ENCODE data around the gene ADAMTSL3.

DNA sequence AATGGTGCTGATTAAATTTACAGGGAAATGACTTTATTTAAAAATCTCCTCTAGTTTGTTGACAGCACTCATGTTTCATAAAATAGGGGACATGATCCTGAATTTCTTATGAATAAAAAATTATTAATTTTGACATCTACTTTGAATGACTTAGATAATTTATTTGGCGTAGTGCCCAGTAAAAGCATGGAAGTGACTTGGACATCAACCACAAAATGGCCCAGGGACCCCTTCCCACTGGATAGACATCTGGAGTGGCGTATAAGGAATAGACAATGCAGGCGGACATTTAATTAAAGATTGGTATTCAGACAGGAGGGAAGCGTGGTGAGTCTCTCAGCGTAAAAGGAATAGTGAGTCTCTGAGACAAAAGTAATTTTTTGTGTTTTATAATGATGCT is 79.8 kb downstream of the ADAMTSL3 start:
- no peak for TF ChIP-seq EZH2phosphoT487 (IDR thresholded peaks at IDR 0.05; ENCODE audit: borderline replicate concordance)
- TF ChIP-seq, protein P1, sequence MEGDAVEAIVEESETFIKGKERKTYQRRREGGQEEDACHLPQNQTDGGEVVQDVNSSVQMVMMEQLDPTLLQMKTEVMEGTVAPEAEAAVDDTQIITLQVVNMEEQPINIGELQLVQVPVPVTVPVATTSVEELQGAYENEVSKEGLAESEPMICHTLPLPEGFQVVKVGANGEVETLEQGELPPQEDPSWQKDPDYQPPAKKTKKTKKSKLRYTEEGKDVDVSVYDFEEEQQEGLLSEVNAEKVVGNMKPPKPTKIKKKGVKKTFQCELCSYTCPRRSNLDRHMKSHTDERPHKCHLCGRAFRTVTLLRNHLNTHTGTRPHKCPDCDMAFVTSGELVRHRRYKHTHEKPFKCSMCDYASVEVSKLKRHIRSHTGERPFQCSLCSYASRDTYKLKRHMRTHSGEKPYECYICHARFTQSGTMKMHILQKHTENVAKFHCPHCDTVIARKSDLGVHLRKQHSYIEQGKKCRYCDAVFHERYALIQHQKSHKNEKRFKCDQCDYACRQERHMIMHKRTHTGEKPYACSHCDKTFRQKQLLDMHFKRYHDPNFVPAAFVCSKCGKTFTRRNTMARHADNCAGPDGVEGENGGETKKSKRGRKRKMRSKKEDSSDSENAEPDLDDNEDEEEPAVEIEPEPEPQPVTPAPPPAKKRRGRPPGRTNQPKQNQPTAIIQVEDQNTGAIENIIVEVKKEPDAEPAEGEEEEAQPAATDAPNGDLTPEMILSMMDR (conservative IDR thresholded peaks at IDR 0.05; ENCODE audit: low read length): no peak
